Karpas-422 (cell line): ENCODE data around the gene LUZP4. TPM values are rescaled to one million over a fixed set of nuclear protein-coding genes. Genes with fewer than 3 reads are reported as not detected.
"Not testable (repeated sequence)": the region's sequence is repeated elsewhere in the genome, so short reads cannot be mapped to it uniquely, and the experiment has no call there.

ENCODE experiments used
- DNase-seq: peaks from one replicate; pipeline ENCODE4 v3.0.0-alpha.2; 2015
- H2AFZ ChIP-seq: fragments of 200-600 bp; sonication (generic); 2 replicates; pipeline ENCODE4 v1.6.1; 2014; ENCODE audit warnings: antibody characterized with exemption, low read length, mixed read lengths
- H3K27ac ChIP-seq: fragments of 200-600 bp; sonication (generic); 2 replicates; pipeline ENCODE4 v1.5.1; 2014; ENCODE audit warnings: mild to moderate bottlenecking, low read length, moderate library complexity
- H3K27me3 ChIP-seq: fragments of 200-600 bp; sonication (generic); 2 replicates; pipeline ENCODE4 v1.6.1; 2014; ENCODE audit warnings: low read length, mixed read lengths
- H3K36me3 ChIP-seq: fragments of 200-600 bp; sonication (generic); 2 replicates; pipeline ENCODE4 v1.6.1; 2014; ENCODE audit warnings: low read length, mixed read lengths; ENCODE audit not compliant: insufficient read depth
- H3K4me1 ChIP-seq: fragments of 200-600 bp; sonication (generic); 2 replicates; pipeline ENCODE4 v1.6.1; 2014; ENCODE audit warnings: mild to moderate bottlenecking, low read length, mixed read lengths
- H3K4me2 ChIP-seq: fragments of 200-600 bp; sonication (generic); 2 replicates; pipeline ENCODE4 v1.6.1; 2014; ENCODE audit warnings: low read length, low read depth, mild to moderate bottlenecking; ENCODE audit not compliant: poor library complexity, severe bottlenecking
- H3K4me3 ChIP-seq: fragments of 200-600 bp; sonication (generic); 2 replicates; pipeline ENCODE4 v1.5.1; 2014; ENCODE audit warnings: mild to moderate bottlenecking, antibody characterized with exemption, low read length, mixed read lengths
- H3K79me2 ChIP-seq: fragments of 200-600 bp; sonication (generic); 2 replicates; pipeline ENCODE4 v1.6.1; 2014; ENCODE audit warnings: mild to moderate bottlenecking, low read length, mixed read lengths
- H3K9ac ChIP-seq: fragments of 200-600 bp; sonication (generic); 2 replicates; pipeline ENCODE4 v1.6.0; 2014; ENCODE audit warnings: low read length
- H3K9me2 ChIP-seq: fragments of 200-600 bp; sonication (generic), shearing (Covaris generic); replicated peaks from 2 replicates; pipeline ENCODE4 v1.6.0; 2014; ENCODE audit warnings: mild to moderate bottlenecking, low read length, moderate library complexity; ENCODE audit not compliant: insufficient read depth
- H3K9me3 ChIP-seq: fragments of 300-700, 200-600 bp; sonication (generic); 2 replicates; pipeline ENCODE4 v1.6.1; 2014; ENCODE audit warnings: low read length, mixed read lengths
- H4K20me1 ChIP-seq: fragments of 200-600 bp; sonication (generic); 2 replicates; pipeline ENCODE4 v1.6.1; 2014; ENCODE audit warnings: mild to moderate bottlenecking, antibody characterized with exemption, low read length, low read depth; ENCODE audit not compliant: insufficient read depth
- total RNA-seq: library from RNA; depleted of rRNA; stranded (reverse); fragments of >200 nt; shearing (Covaris generic); gene quantifications from 2 replicates; pipeline ENCODE4 v1.2.3, GENCODE V29; 2014; ENCODE audit warnings: low replicate concordance

Gene LUZP4
- total RNA-seq, 1 experiment from 2014 or later: not detected

DNA sequence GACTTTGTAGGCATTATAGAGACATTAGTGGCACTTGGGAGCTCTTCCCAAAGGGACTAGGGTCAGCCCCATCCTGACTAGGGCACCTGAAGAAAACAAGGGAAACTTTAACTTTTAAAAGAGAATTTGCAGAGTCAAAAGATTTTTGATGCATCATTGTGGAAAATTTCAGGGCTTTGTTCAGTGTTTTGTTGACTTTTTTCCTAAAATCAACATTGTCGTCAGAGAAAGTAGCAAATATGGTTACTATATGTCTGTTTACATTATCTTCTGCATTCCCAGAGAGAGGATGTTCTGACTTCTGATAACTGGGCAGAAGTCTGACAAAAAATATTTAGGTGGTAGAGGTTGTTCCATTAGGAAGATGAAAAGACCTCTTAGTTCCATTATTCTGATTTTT lies 51.9 kb downstream of the LUZP4 start:
- H3K27ac ChIP-seq: no peak overlapping the region
- no peak overlapping the region for H2AFZ ChIP-seq
- H3K27me3 ChIP-seq: no peaks in the 10 kb centered on the region
- H3K9me2 ChIP-seq: no peaks in the 10 kb centered on the region
- DNase-seq: no peak
- H3K4me3 ChIP-seq: no peak overlapping the region
- no peaks in the 10 kb centered on the region for H3K4me1 ChIP-seq
- no peaks in the 10 kb centered on the region for H3K79me2 ChIP-seq
- no peak overlapping the region for H3K4me2 ChIP-seq
- H3K36me3 ChIP-seq: no peaks in the 10 kb centered on the region
- H3K9ac ChIP-seq: no peak overlapping the region
- H4K20me1 ChIP-seq: no peaks in the 10 kb centered on the region
- H3K9me3 ChIP-seq: no peaks in the 10 kb centered on the region

DNA sequence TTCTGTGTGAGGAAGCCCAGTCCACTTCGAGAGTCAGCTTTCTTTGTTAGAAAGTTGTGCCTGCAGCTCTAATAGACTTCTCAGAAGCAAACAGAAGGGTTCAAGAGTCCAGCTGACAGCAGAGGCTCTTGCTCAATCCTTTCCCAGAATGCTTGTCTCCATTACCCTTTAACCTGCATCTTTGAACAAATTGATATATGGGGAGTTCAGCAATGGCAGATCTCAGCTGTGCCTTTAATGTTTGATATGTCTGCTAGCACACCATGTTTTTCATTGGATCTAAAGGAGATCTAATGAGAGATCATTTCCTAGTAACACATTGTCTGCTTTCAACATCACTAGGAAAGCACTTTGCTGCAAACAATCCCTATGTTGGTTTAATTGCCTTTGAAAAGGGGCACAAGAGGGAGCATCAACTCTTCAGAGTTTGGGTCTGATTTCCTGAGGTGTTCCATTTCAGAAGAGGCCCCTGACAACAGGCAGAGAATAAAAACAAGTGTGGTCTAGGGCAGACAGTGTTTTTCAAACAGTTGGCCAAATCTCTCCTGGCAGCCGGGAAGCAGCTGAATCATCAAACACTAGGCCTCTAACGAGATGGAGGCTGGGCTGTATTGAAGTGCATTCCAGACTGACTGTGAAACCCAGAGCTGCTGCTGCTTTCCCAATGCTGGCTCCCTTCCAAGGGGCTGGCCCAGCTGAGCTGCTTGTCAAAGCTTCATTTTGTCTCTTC lies 55.5 kb downstream of the LUZP4 start:
- no peak overlapping the region for H3K4me2 ChIP-seq
- H3K36me3 ChIP-seq: no peaks in the 10 kb centered on the region
- no peaks in the 10 kb centered on the region for H3K9me3 ChIP-seq
- H3K9me2 ChIP-seq: no peaks in the 10 kb centered on the region
- no peaks in the 10 kb centered on the region for H3K27me3 ChIP-seq
- no peak overlapping the region for H2AFZ ChIP-seq
- no peak overlapping the region for H3K9ac ChIP-seq
- no peaks in the 10 kb centered on the region for H3K4me1 ChIP-seq
- H3K27ac ChIP-seq: no peak overlapping the region
- no peak for DNase-seq
- H4K20me1 ChIP-seq: no peaks in the 10 kb centered on the region
- no peak overlapping the region for H3K4me3 ChIP-seq
- no peaks in the 10 kb centered on the region for H3K79me2 ChIP-seq

DNA sequence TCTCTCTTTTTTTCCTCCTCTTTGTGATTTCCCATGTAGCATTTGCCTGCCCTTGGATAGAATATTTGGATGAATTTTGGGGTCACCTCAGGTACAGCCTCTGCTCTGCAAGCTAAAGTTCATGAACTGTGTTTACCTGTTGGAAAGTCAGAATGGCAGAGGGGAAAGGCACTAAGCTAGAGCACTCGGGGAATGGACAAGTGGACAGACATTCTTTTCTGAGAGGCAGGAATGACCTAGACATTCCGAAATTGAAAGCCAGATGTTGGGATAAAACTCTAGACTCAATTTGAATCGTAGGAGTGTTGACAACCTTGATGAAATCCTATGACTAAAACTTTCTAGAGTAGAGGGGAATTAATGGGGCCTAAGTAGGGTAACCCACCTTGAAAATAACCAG lies 56.1 kb downstream of the LUZP4 start:
- no peaks in the 10 kb centered on the region for H3K27me3 ChIP-seq
- no peaks in the 10 kb centered on the region for H3K79me2 ChIP-seq
- H3K4me2 ChIP-seq: no peak overlapping the region
- no peak for DNase-seq
- no peak overlapping the region for H3K4me3 ChIP-seq
- H4K20me1 ChIP-seq: no peaks in the 10 kb centered on the region
- H2AFZ ChIP-seq: no peak overlapping the region
- H3K36me3 ChIP-seq: no peaks in the 10 kb centered on the region
- no peak overlapping the region for H3K27ac ChIP-seq
- H3K9me2 ChIP-seq: no peaks in the 10 kb centered on the region
- H3K9me3 ChIP-seq: no peaks in the 10 kb centered on the region
- H3K4me1 ChIP-seq: no peaks in the 10 kb centered on the region
- no peak overlapping the region for H3K9ac ChIP-seq

DNA sequence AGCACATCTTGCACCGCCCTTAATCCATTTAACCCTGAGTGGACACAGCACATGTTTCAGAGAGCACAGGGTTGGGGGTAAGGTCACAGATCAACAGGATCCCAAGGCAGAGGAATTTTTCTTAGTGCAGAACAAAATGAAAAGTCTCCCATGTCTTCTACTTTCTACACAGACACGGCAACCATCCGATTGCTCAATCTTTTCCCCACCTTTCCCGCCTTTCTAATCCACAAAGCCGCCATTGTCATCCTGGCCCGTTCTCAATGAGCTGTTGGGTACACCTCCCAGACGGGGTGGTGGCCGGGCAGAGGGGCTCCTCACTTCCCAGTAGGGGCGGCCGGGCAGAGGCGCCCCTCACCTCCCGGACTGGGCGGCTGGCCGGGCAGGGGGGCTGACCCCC lies 57.2 kb downstream of the LUZP4 start:
- DNase-seq, H2AFZ ChIP-seq: not testable (repeated sequence)

DNA sequence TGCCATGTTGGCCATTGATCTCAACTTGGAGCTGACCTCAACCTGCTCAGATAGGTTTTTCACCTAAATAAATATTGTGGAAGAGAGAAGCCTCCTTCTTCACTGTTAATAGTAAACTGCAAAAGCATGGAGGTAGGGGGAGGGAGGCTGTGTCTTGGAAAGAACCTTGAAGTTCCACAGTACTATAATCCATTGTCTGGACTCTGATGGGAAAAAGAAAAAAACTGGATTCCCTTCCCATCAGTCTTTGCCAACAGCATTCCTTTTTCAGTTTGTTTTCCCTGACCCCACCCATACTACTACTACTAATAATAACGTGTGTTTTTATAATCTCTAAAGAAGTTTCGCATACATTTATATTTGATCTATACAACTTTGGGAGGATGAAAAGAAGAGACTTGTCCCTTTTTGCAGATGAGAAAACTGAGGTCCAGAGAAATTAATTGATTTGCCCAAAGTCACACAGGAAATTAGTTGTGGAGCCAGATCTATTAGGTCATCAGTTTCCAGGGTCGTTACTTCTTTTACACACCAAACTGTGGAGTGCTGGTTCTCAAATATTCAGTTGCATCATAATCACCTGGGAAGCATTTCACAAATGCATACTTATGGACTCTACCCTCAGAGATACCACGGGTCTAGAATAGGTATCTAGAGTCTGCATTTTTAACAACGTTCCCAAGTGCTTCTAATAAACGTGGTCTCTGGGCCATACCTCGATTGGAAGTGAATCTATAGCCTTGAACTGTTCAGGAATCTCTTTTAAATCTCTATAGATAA lies 59.1 kb downstream of the LUZP4 start:
- no peaks in the 10 kb centered on the region for H3K79me2 ChIP-seq
- H3K4me2 ChIP-seq: no peak overlapping the region
- no peaks in the 10 kb centered on the region for H3K9me2 ChIP-seq
- DNase-seq: no peak
- no peaks in the 10 kb centered on the region for H3K36me3 ChIP-seq
- H3K4me1 ChIP-seq: no peaks in the 10 kb centered on the region
- H3K9ac ChIP-seq: no peak overlapping the region
- no peaks in the 10 kb centered on the region for H4K20me1 ChIP-seq
- no peak overlapping the region for H3K27ac ChIP-seq
- no peaks in the 10 kb centered on the region for H3K9me3 ChIP-seq
- no peaks in the 10 kb centered on the region for H3K27me3 ChIP-seq
- H3K4me3 ChIP-seq: no peak overlapping the region
- no peak overlapping the region for H2AFZ ChIP-seq

More for the DNA sequence above, 57.2 kb downstream of the LUZP4 start:
- not testable (repeated sequence) for H3K79me2 ChIP-seq, H3K9me3 ChIP-seq, H3K4me3 ChIP-seq, H3K4me2 ChIP-seq, H4K20me1 ChIP-seq, H3K27ac ChIP-seq, H3K4me1 ChIP-seq, H3K36me3 ChIP-seq, H3K27me3 ChIP-seq, H3K9me2 ChIP-seq, H3K9ac ChIP-seq

DNA sequence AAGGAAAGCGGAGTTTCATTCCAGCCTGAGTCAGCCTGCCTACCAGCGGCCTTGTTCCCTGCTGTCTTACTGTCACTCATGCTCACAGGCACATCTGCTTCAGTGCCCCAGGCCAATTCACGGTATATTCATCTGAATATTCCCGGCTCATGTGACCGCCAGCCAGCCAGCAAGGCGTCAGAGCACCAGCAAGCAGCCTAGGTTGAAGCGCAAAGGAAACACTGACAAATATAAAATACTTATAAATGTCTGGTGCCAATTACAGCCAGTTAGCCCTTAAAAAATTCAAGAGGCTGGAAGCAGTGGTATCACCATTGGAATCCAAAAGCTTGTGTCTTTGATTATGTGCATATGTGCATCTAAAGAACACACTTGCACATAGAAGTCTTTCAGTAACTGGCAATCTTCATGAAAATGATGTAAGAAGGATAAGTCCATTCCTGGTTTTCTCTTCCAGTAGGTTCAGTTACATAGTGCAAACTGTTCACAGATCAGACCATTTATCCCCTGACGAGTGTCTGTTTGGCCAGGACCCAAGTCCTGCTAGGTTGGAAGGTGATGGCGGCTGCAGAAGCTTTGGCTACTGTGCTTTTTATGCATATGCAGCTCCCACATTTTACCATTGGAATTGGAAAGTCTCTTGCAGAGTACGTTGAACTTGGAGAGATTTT lies 61.3 kb downstream of the LUZP4 start:
- no peak overlapping the region for H3K4me3 ChIP-seq
- no peak overlapping the region for H3K4me2 ChIP-seq
- no peaks in the 10 kb centered on the region for H3K4me1 ChIP-seq
- H3K79me2 ChIP-seq: no peaks in the 10 kb centered on the region
- no peaks in the 10 kb centered on the region for H3K9me2 ChIP-seq
- H3K9me3 ChIP-seq: no peaks in the 10 kb centered on the region
- DNase-seq: no peak
- no peak overlapping the region for H3K9ac ChIP-seq
- no peaks in the 10 kb centered on the region for H3K36me3 ChIP-seq
- H4K20me1 ChIP-seq: no peaks in the 10 kb centered on the region
- no peak overlapping the region for H3K27ac ChIP-seq
- H3K27me3 ChIP-seq: no peaks in the 10 kb centered on the region
- no peak overlapping the region for H2AFZ ChIP-seq

DNA sequence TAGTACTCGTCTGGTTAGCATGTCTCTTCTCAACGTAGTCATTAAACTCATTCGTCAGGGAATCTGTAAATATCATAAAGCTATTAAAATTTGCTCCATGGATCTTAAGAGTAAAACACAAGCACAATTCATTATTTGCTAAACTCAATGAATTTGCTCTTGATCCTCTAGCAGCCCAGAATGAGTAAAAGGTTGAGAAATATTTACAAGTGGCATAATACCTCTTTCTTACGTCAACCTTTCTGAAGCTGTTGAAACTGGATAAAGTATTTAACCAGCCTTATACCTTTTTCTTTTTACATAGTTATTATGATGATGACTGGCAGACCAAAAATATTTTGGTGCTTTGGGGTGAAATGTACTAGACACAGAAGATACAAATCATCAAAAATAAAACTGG lies 66.9 kb downstream of the LUZP4 start:
- no peak overlapping the region for H3K4me3 ChIP-seq
- H2AFZ ChIP-seq: no peak overlapping the region
- no peaks in the 10 kb centered on the region for H3K79me2 ChIP-seq
- no peaks in the 10 kb centered on the region for H4K20me1 ChIP-seq
- DNase-seq: no peak
- no peaks in the 10 kb centered on the region for H3K9me2 ChIP-seq
- no peaks in the 10 kb centered on the region for H3K9me3 ChIP-seq
- no peaks in the 10 kb centered on the region for H3K4me1 ChIP-seq
- H3K4me2 ChIP-seq: no peak overlapping the region
- H3K27ac ChIP-seq: no peak overlapping the region
- no peaks in the 10 kb centered on the region for H3K27me3 ChIP-seq
- H3K36me3 ChIP-seq: no peaks in the 10 kb centered on the region
- H3K9ac ChIP-seq: no peak overlapping the region
